Adrenal gland (tissue), 5 donors: ENCODE data around the gene MICU1.

Source experiments
- POLR2A ChIP-seq, 2 donors: fragments of 450-650 bp; IDR thresholded peaks; one replicate each; pipeline ENCODE4 v1.6.1; 2017; ENCODE audit warnings: antibody characterized with exemption in 2 of 2, mild to moderate bottlenecking in 2 of 2, moderate library complexity in 1 of 2
- TF ChIP-seq, protein P1 (sequence below), 6 experiments: fragments of 450-650 bp in 4 of 6; fragments of 200-600 bp in 2 of 6; sonication (generic) in 1 of 6; IDR thresholded peaks; 1 replicate in 5 of 6; 2 replicates in 1 of 6; pipeline versions ENCODE4 v1.5.1 to v1.8.0; 2016 to 2021; ENCODE audit warnings: antibody characterized with exemption in 6 of 6, mild to moderate bottlenecking in 2 of 6, moderate library complexity in 1 of 6
- donor health status: DM: no; HTN: no; CAD: no.

DNA sequence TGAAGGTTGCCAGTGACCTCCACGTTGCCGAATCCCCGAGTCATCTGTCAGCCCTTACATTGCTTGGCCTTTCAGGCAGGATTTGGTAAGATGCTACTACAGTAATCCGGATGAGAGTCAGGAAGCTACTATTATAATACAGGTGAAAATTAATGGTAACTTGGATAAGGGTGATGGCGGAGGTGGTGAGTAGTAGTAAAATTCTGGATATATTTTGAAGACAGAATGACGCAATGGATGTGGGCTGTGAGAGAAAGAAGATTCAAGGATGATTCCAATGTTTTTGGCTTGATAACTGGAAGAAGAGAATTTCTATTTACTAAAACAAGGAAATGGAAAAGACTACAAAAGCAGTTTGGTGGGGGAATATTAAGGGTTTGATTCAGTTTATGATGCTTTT, 269.8 kb downstream of the MICU1 start:
- no peak for TF ChIP-seq POLR2A (IDR thresholded peaks at IDR 0.05)
- TF ChIP-seq, protein P1, sequence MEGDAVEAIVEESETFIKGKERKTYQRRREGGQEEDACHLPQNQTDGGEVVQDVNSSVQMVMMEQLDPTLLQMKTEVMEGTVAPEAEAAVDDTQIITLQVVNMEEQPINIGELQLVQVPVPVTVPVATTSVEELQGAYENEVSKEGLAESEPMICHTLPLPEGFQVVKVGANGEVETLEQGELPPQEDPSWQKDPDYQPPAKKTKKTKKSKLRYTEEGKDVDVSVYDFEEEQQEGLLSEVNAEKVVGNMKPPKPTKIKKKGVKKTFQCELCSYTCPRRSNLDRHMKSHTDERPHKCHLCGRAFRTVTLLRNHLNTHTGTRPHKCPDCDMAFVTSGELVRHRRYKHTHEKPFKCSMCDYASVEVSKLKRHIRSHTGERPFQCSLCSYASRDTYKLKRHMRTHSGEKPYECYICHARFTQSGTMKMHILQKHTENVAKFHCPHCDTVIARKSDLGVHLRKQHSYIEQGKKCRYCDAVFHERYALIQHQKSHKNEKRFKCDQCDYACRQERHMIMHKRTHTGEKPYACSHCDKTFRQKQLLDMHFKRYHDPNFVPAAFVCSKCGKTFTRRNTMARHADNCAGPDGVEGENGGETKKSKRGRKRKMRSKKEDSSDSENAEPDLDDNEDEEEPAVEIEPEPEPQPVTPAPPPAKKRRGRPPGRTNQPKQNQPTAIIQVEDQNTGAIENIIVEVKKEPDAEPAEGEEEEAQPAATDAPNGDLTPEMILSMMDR (IDR thresholded peaks at IDR 0.05): no peak
